Stomach (tissue), 9 donors: ENCODE measurements around the gene PTPRJ. TPM values are rescaled to one million over a fixed set of nuclear protein-coding genes. Genes with fewer than 3 reads are reported as not detected.

Experiments used
- DNase-seq, 2 donors: peaks; one replicate each; pipeline versions ENCODE4 v3.0.0 to v3.0.0-alpha.2; 2013 to 2019
- H3K27ac ChIP-seq, 5 donors: fragments of 200-600 bp in 4 of 5; sonication (generic) in 4 of 5; one replicate each; pipeline ENCODE4 v1.5.1; 2013 to 2019; ENCODE audit warnings: mild to moderate bottlenecking in 1 of 5, moderate library complexity in 1 of 5
- H3K27me3 ChIP-seq, 3 donors: fragments of 200-600 bp; sonication (generic); one replicate each; pipeline ENCODE4 v1.5.1; 2017 to 2019; ENCODE audit warnings: mixed run types in 1 of 3
- H3K36me3 ChIP-seq, 4 donors: fragments of 200-600 bp; sonication (generic); 1 replicate in 3 of 4; 2 replicates in 1 of 4; pipeline ENCODE4 v1.5.1; 2016 to 2019
- H3K4me1 ChIP-seq, 4 donors: fragments of 200-600 bp; sonication (generic); one replicate each; pipeline ENCODE4 v1.5.1; 2016 to 2019
- H3K4me3 ChIP-seq, 4 donors: fragments of 200-600 bp; sonication (generic) in 3 of 4; one replicate each; pipeline ENCODE4 v1.5.1; 2016 to 2019; ENCODE audit warnings: mild to moderate bottlenecking in 1 of 4
- H3K9me3 ChIP-seq, 4 donors: fragments of 200-600 bp; sonication (generic); one replicate each; pipeline ENCODE4 v1.5.1; 2016 to 2019
- EP300 ChIP-seq: sonication (generic); formaldehyde crosslinking; IDR thresholded peaks from one replicate; pipeline ENCODE4 v1.6.1; 2017; ENCODE audit warnings: antibody characterized with exemption
- POLR2A ChIP-seq, 4 donors: fragments of 450-650 bp; IDR thresholded peaks; one replicate each; pipeline ENCODE4 v1.6.1; 2016; ENCODE audit warnings: antibody characterized with exemption in 4 of 4, control low read depth in 2 of 4, mild to moderate bottlenecking in 1 of 4, moderate library complexity in 1 of 4
- POLR2AphosphoS5 ChIP-seq, 3 donors: sonication (generic); formaldehyde crosslinking; IDR thresholded peaks; one replicate each; pipeline ENCODE4 v1.6.1; 2016; ENCODE audit warnings: antibody characterized with exemption in 3 of 3
- WGBS, 5 donors: extraction: QIAGEN DNeasy Blood & Tissue Kit in 3 of 5; methylation state at CpG; one replicate each; pipeline versions ENCODE4 v1.1.5 to v1.1.7; 2013 to 2018; 5-methylcytosine and 5-hydroxymethylcytosine counted together
- intact Hi-C: fragments of 100-400 bp; cut with DNase I; formaldehyde crosslinking; loops from one replicate; pipeline ENCODE4 v1.15.1; 2023; ENCODE audit warnings: low total_unique reads
- polyA plus RNA-seq, 3 donors: library from polyadenylated mRNA; stranded (reverse); fragments of 200-250 nt; gene quantifications; one replicate each; pipeline ENCODE4 v1.2.3, GENCODE V29; 2013
- total RNA-seq, 5 donors: library from RNA; depleted of rRNA; stranded (reverse); fragments of >200 nt; gene quantifications; one replicate each; pipeline versions ENCODE4 v1.1.0 to v1.2.3, GENCODE V29; 2014 to 2016
- TF ChIP-seq, protein P1 (sequence below), 7 experiments: fragments of 450-650 bp in 4 of 7; fragments of 200-600 bp in 3 of 7; sonication (generic) in 3 of 7; IDR thresholded peaks; one replicate each; pipeline ENCODE4 v1.5.1; 2016 to 2019; ENCODE audit warnings: antibody characterized with exemption in 7 of 7, control low read depth in 2 of 7, mild to moderate bottlenecking in 1 of 7
- donor health status: healthy with polysubstance abuse.
- donor health status: Bipolar disorder and iron deficiency.
- donor health status: healthy.

PTPRJ gene
- total and polyA plus RNA-seq, 8 donors = 2.6 to 351 (median 20.7) TPM

GRCh38 chr11:48116437-48117228, 136.3 kb downstream of the PTPRJ start:
- no peak overlapping the region for H3K4me3 ChIP-seq
- no peak for DNase-seq
- H3K27ac ChIP-seq = no peak overlapping the region
- H3K9me3 ChIP-seq = peaks cover 5 to 17% (median 10%) of the 10 kb centered on the region in 4 donors
- peaks cover 0 to 4% (median 0%) of the 10 kb centered on the region in 4 donors for H3K4me1 ChIP-seq
- H3K36me3 ChIP-seq = peaks cover 0 to 28% (median 10%) of the 10 kb centered on the region in 4 donors
- H3K27me3 ChIP-seq = no peaks in the 10 kb centered on the region
- TF ChIP-seq, protein P1, sequence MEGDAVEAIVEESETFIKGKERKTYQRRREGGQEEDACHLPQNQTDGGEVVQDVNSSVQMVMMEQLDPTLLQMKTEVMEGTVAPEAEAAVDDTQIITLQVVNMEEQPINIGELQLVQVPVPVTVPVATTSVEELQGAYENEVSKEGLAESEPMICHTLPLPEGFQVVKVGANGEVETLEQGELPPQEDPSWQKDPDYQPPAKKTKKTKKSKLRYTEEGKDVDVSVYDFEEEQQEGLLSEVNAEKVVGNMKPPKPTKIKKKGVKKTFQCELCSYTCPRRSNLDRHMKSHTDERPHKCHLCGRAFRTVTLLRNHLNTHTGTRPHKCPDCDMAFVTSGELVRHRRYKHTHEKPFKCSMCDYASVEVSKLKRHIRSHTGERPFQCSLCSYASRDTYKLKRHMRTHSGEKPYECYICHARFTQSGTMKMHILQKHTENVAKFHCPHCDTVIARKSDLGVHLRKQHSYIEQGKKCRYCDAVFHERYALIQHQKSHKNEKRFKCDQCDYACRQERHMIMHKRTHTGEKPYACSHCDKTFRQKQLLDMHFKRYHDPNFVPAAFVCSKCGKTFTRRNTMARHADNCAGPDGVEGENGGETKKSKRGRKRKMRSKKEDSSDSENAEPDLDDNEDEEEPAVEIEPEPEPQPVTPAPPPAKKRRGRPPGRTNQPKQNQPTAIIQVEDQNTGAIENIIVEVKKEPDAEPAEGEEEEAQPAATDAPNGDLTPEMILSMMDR (IDR thresholded peaks at IDR 0.05) = peak in 2 of 7 experiments; percentile 11 to 16
- TF ChIP-seq EP300 = no peak
- intact Hi-C loops = no loop called here

- Histone ChIP-seq H3K27me3 (no peaks in the 10 kb centered on the region), H3K4me3 (no peak overlapping the region), H3K4me1 (no peaks in the 10 kb centered on the region), H3K9me3 (no peaks in the 10 kb centered on the region), H3K36me3 (peaks cover 19 to 69% (median 50%) of the 10 kb centered on the region in 4 donors), H3K27ac (no peak overlapping the region)
- TF ChIP-seq EP300 (no peak), POLR2AphosphoS5 (IDR thresholded peaks at IDR 0.05) (no peak), POLR2A (IDR thresholded peaks at IDR 0.05) (no peak)
- TF ChIP-seq, protein P1 (IDR thresholded peaks at IDR 0.05) = no peak
- DNase-seq = no peak
- intact Hi-C loops = no loop called here
- 93 to 96% (median 94%) methylated on average over 7 of the region's 7 CpGs for whole genome bisulfite sequencing, 5 donors
These were observed 141.9 kb downstream of the PTPRJ start for GRCh38 chr11:48122246-48122645.

DNA sequence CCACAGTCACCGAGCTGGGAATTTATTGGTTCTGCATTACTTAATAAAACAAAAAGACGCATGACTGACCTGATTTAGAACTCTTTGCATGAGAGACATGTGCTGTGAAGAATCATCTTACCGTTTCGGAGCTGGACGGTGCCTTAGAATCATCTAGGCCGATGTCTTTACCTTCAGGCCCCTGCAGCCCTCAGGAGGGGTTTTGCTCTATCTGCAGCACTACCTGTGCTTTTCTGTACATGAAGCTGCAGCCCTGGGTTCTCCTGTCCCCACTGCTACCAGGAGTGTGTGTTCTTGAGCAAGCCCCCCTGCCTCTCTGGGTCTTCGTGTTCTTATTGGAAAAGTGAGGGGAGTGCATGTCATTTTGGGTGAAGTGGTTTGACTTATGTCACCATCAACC, 142.3 kb downstream of the PTPRJ start:
- WGBS, 5 donors = 91 to 95% (median 93%) methylated on average over 6 to 7 of the region's 7 CpGs
- no peak for DNase-seq
- Histone ChIP-seq H3K27me3 (no peaks in the 10 kb centered on the region), H3K36me3 (peaks cover 21 to 73% (median 54%) of the 10 kb centered on the region in 4 donors), H3K4me3 (no peak overlapping the region), H3K9me3 (no peaks in the 10 kb centered on the region), H3K4me1 (no peaks in the 10 kb centered on the region), H3K27ac (no peak overlapping the region)
- TF ChIP-seq, protein P1 (IDR thresholded peaks at IDR 0.05) = no peak
- no peak for TF ChIP-seq POLR2AphosphoS5 (IDR thresholded peaks at IDR 0.05)
- no peak for TF ChIP-seq POLR2A (IDR thresholded peaks at IDR 0.05)
- TF ChIP-seq EP300 = no peak
- intact Hi-C loops = no loop called here

DNA sequence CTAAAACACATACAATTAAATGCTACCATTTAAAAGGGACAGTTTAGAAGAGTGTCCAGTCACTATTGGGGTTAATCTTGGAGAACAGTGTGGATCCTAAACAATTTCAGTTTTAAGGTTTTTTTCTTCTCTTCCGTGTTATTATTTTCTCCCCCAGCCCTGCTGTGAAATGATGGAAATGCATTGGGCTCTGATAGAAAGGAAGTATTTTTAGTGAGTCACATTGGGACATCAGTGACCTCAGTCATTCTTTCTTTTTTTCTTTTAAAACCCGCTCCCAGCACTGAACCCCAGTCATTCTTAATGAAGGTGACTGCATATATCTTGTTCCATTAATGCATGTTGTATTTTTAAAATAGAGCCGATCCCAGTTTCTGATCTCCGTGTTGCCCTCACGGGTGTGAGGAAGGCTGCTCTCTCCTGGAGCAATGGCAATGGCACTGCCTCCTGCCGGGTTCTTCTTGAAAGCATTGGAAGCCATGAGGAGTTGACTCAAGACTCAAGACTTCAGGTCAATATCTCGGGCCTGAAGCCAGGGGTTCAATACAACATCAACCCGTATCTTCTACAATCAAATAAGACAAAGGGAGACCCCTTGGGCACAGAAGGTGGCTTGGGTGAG, 143.0 kb downstream of the PTPRJ start:
- no peaks in the 10 kb centered on the region for H3K9me3 ChIP-seq
- TF ChIP-seq POLR2A (IDR thresholded peaks at IDR 0.05) (no peak), EP300 (no peak), POLR2AphosphoS5 (IDR thresholded peaks at IDR 0.05) (no peak)
- TF ChIP-seq, protein P1 (IDR thresholded peaks at IDR 0.05) = no peak
- intact Hi-C loops = no loop called here
- H3K4me3 ChIP-seq = no peak overlapping the region
- no peak for DNase-seq
- H3K36me3 ChIP-seq = peaks cover 26 to 80% (median 61%) of the 10 kb centered on the region in 4 donors
- H3K27ac ChIP-seq = no peak overlapping the region
- WGBS, 5 donors = 90 to 94% (median 92%) methylated on average over 8 of the region's 8 CpGs
- no peaks in the 10 kb centered on the region for H3K4me1 ChIP-seq
- no peaks in the 10 kb centered on the region for H3K27me3 ChIP-seq
